T-helper 1 cell treated with Interleukin-12 subunit alpha and Interleukin-12 subunit beta and Interleukin-4 antibody, amounts not matched to agents 30 ng/mL and 1 ng/mL, for 36 hours (primary cell): ENCODE results near the gene HES7. TPM values are rescaled to one million over a fixed set of nuclear protein-coding genes. Genes with fewer than 3 reads are reported as not detected.
"Not testable (repeated sequence)": the region's sequence is repeated elsewhere in the genome, so short reads cannot be mapped to it uniquely, and the experiment has no call there.

Source experiments
- intact Hi-C: fragments of 100-400 bp; cut with micrococcal nuclease; formaldehyde crosslinking; loops from one replicate; pipeline ENCODE4 v1.15.1; 2024
- total RNA-seq: library from RNA; stranded (reverse); gene quantifications from 2 replicates; pipeline ENCODE4 v1.2.3, GENCODE V29; 2022

The HES7 gene
- total RNA-seq, 1 donor from 2014 or later: 1.2 TPM

GRCh38 chr17:8109661-8110455 lies 14.0 kb downstream of the HES7 start:
- intact Hi-C loops: loop anchor here (1.0 kb wide), 4 partner anchors 8 to 50 kb away; partner anchors contain the start of gene ALOXE3

GRCh38 chr17:8108972-8109660 lies 14.8 kb downstream of the HES7 start:
- intact Hi-C loops: no loop called here

- intact Hi-C loops: not testable (repeated sequence)
Observed at GRCh38 chr17:8106980-8107379, 16.9 kb downstream of the HES7 start.

GRCh38 chr17:8105957-8106398 lies 17.9 kb downstream of the HES7 start:
- intact Hi-C loops: no loop called here

GRCh38 chr17:8104911-8105310 lies 19.0 kb downstream of the HES7 start:
- intact Hi-C loops: no loop called here

GRCh38 chr17:8103549-8103948 lies 20.4 kb downstream of the HES7 start:
- intact Hi-C loops: no loop called here

GRCh38 chr17:8101721-8102120 lies 22.2 kb downstream of the HES7 start:
- intact Hi-C loops: no loop called here

- intact Hi-C loops: no loop called here
Observed at GRCh38 chr17:8100763-8101162, 23.1 kb downstream of the HES7 start.

- intact Hi-C loops: no loop called here
Observed at GRCh38 chr17:8100111-8100510, 23.8 kb downstream of the HES7 start.

- intact Hi-C loops: no loop called here
Observed at GRCh38 chr17:8096541-8096940, 27.4 kb downstream of the HES7 start.

GRCh38 chr17:8095361-8095760 lies 28.5 kb downstream of the HES7 start:
- intact Hi-C loops: no loop called here

- intact Hi-C loops: no loop called here
Observed at GRCh38 chr17:8091033-8091687, 32.7 kb downstream of the HES7 start.

GRCh38 chr17:8089728-8090127 lies 34.2 kb downstream of the HES7 start:
- intact Hi-C loops: no loop called here

GRCh38 chr17:8087952-8088230 lies 36.0 kb downstream of the HES7 start:
- intact Hi-C loops: no loop called here

GRCh38 chr17:8087075-8087951 lies 36.6 kb downstream of the HES7 start, which contains the start of gene ALOX12B:
Gene ALOX12B (minus strand): TSS chr17:8087716. CDS start chr17:8087442, 274 bp downstream.
- intact Hi-C loops: no loop called here

GRCh38 chr17:8084250-8084649 lies 39.7 kb downstream of the HES7 start:
- intact Hi-C loops: no loop called here

- intact Hi-C loops: no loop called here
Observed at GRCh38 chr17:8082292-8082691, 41.6 kb downstream of the HES7 start.

GRCh38 chr17:8081876-8082275 lies 42.0 kb downstream of the HES7 start:
- intact Hi-C loops: no loop called here

GRCh38 chr17:8080799-8081219 lies 43.1 kb downstream of the HES7 start:
- intact Hi-C loops: loop anchor here (1.0 kb wide), 3 partner anchors 9 to 29 kb away; no protein-coding TSS in a partner anchor

GRCh38 chr17:8080208-8080798 lies 43.6 kb downstream of the HES7 start:
- intact Hi-C loops: loop anchor here (1.0 kb wide), 3 partner anchors 8 to 30 kb away; no protein-coding TSS in a partner anchor
